HCT116 (cell line): ENCODE measurements around the gene MAP3K20. TPM values are rescaled to one million over a fixed set of nuclear protein-coding genes. Genes with fewer than 3 reads are reported as not detected.

Experiments used
- ATAC-seq: fragments of 200-7000 bp; cut with Tn5 transposase; 2 replicates; pipeline ENCODE4 v1.9.1; 2020; ENCODE audit warnings: mild to moderate bottlenecking, moderate library complexity
- BruUV-seq: library from RNA; stranded (reverse); fragments of 400-500 nt; replicated peaks from 2 replicates; lab custom pipeline; 2021; lab: Mats Ljungman, UMichigan
- CTCF ChIA-PET: fragments of 300-600 bp; sonication (Branson Sonifier 250); formaldehyde crosslinking; loops from one replicate; lab custom pipeline; 2021; ENCODE audit warnings: antibody characterized with exemption; lab: Charles Lee
- POLR2A ChIA-PET: fragments of 300-600, 350-600 bp; sonication (Branson Sonifier 250); formaldehyde crosslinking; loops from one replicate; lab custom pipeline; 2021; ENCODE audit warnings: antibody characterized with exemption; lab: Charles Lee
- RAD21 ChIA-PET, 2 experiments: fragments of 300-600 bp; sonication (Branson Sonifier 250); formaldehyde crosslinking; loops; one replicate each; lab custom pipeline; 2023; ENCODE audit warnings: low total read pairs in 2 of 2; ENCODE audit not compliant: uncharacterized antibody in 2 of 2, unreplicated experiment in 2 of 2, low non-redundant PET in 1 of 2; lab: Charles Lee
- DNase-seq: peaks from one replicate; pipeline ENCODE4 v3.0.0-alpha.2; 2010; ENCODE audit warnings: low read depth, low spot score
- H2AFZ ChIP-seq: fragments of 200-600 bp; shearing (Covaris generic), sonication (generic); 2 replicates; pipeline ENCODE4 v1.6.1; 2017; ENCODE audit warnings: low read depth, mixed run types, mixed read lengths, antibody characterized with exemption, low read length; ENCODE audit not compliant: poor library complexity, severe bottlenecking
- H3K27ac ChIP-seq: 2 replicates; pipeline ENCODE4 v1.5.1; 2012; ENCODE audit warnings: low read depth, low read length
- H3K27me3 ChIP-seq: fragments of 200-600 bp; sonication (generic); 2 replicates; pipeline ENCODE4 v1.6.1; 2016; ENCODE audit warnings: mixed run types, low read length, mixed read lengths; ENCODE audit not compliant: insufficient read depth
- H3K36me3 ChIP-seq, 2 experiments: fragments of 200-500 bp in 1 of 2; fragments of 200-600 bp in 1 of 2; sonication (Bioruptor generic) in 1 of 2; sonication (generic) in 1 of 2; 2 replicates each; pipeline versions ENCODE4 v1.5.1 to v1.6.1; 2014 to 2016; ENCODE audit warnings: low read length in 2 of 2, inconsistent platforms in 1 of 2, mixed read lengths in 1 of 2, mixed run types in 1 of 2; ENCODE audit not compliant: insufficient read depth in 2 of 2, control insufficient read depth in 1 of 2
- H3K4me1 ChIP-seq, 2 experiments: fragments of 200-600 bp in 1 of 2; sonication (generic) in 1 of 2; 2 replicates each; pipeline versions ENCODE4 v1.5.1 to v1.6.1; 2012 to 2017; ENCODE audit warnings: low read length in 2 of 2, inconsistent platforms in 1 of 2, mild to moderate bottlenecking in 1 of 2, mixed read lengths in 1 of 2, mixed run types in 1 of 2, moderate library complexity in 1 of 2; ENCODE audit not compliant: insufficient read depth in 2 of 2, control insufficient read depth in 1 of 2
- H3K4me2 ChIP-seq: fragments of 200-600 bp; sonication (generic); 2 replicates; pipeline ENCODE4 v1.6.1; 2017; ENCODE audit warnings: mixed run types, low read length, mixed read lengths
- H3K4me3 ChIP-seq, 2 experiments: fragments of 200-600 bp in 1 of 2; sonication (generic) in 1 of 2; replicated peaks in 1 of 2; 2 replicates each; pipeline ENCODE4 v1.5.1; 2011 to 2016; ENCODE audit warnings: low read length in 2 of 2, control low read depth in 1 of 2, low read depth in 1 of 2, mild to moderate bottlenecking in 1 of 2, mixed read lengths in 1 of 2, mixed run types in 1 of 2
- H3K79me2 ChIP-seq: fragments of 200-600 bp; sonication (generic); 2 replicates; pipeline ENCODE4 v1.6.1; 2017; ENCODE audit warnings: mild to moderate bottlenecking, mixed run types, low read length, moderate library complexity, mixed read lengths; ENCODE audit not compliant: insufficient read depth
- H3K9ac ChIP-seq: fragments of 200-600 bp; sonication (generic); 2 replicates; pipeline ENCODE4 v1.6.1; 2016; ENCODE audit warnings: low read length, mixed read lengths
- H3K9me2 ChIP-seq: fragments of 200-600 bp; sonication (generic), shearing (Covaris generic); 2 replicates; pipeline ENCODE4 v1.6.1; 2017; ENCODE audit warnings: mixed run types, mild to moderate bottlenecking, moderate library complexity; ENCODE audit not compliant: insufficient read depth
- H3K9me3 ChIP-seq, 2 experiments: fragments of 200-500 bp in 1 of 2; fragments of 200-600 bp in 1 of 2; sonication (Bioruptor generic) in 1 of 2; sonication (generic) in 1 of 2; 2 replicates each; pipeline ENCODE4 v1.6.1; 2014 to 2017; ENCODE audit warnings: low read length in 2 of 2, mixed read lengths in 2 of 2, inconsistent platforms in 1 of 2, low read depth in 1 of 2, mild to moderate bottlenecking in 1 of 2, mixed run types in 1 of 2, moderate library complexity in 1 of 2; ENCODE audit not compliant: control insufficient read depth in 1 of 2, insufficient read depth in 1 of 2
- H4K20me1 ChIP-seq: fragments of 200-600 bp; sonication (generic), shearing (Covaris generic); 2 replicates; pipeline ENCODE4 v1.6.1; 2017; ENCODE audit warnings: mixed run types, mild to moderate bottlenecking, moderate library complexity; ENCODE audit not compliant: insufficient read depth
- ELF1 ChIP-seq: IDR thresholded peaks from 2 replicates; pipeline ENCODE4 v1.6.1; 2012; ENCODE audit warnings: low read depth, borderline replicate concordance
- POLR2A ChIP-seq: IDR thresholded peaks from 2 replicates; pipeline ENCODE4 v1.7.0; 2011; ENCODE audit warnings: borderline replicate concordance; ENCODE audit not compliant: insufficient read depth, insufficient read length; ENCODE audit errors: extremely low read depth
- SIN3A ChIP-seq: IDR thresholded peaks from 2 replicates; pipeline ENCODE4 v1.6.1; 2012; ENCODE audit warnings: low read depth
- ZFX ChIP-seq: fragments of 450-650 bp; IDR thresholded peaks from 2 replicates; pipeline ENCODE4 v1.6.1; 2017
- intact Hi-C: fragments of 100-400 bp; cut with micrococcal nuclease; formaldehyde crosslinking; loops from 2 replicates; pipeline ENCODE4 v1.10.0; 2022
- total RNA-seq: library from RNA; stranded (reverse); gene quantifications from one replicate; pipeline ENCODE4 v1.2.1, GENCODE V29; 2021; ENCODE audit not compliant: unreplicated experiment
- TF ChIP-seq, protein P1 (sequence below), 3 experiments: fragments of 200-600 bp in 1 of 3; sonication (generic) in 1 of 3; IDR thresholded peaks in 2 of 3; conservative IDR thresholded peaks in 1 of 3; 2 replicates each; pipeline ENCODE4 v1.5.1; 2012 to 2017; ENCODE audit warnings: low read depth in 2 of 3, low read length in 2 of 3, antibody characterized with exemption in 1 of 3, borderline replicate concordance in 1 of 3, control low read depth in 1 of 3, mild to moderate bottlenecking in 1 of 3, mixed read lengths in 1 of 3, mixed run types in 1 of 3, moderate library complexity in 1 of 3; ENCODE audit not compliant: insufficient read depth in 1 of 3

The MAP3K20 gene
- total RNA-seq, 1 experiment from 2014 or later, result 40.0 TPM

- H3K27me3 ChIP-seq, result no peaks in the 10 kb centered on the region
- no peaks in the 10 kb centered on the region for H3K4me1 ChIP-seq
- H3K9me3 ChIP-seq, result no peaks in the 10 kb centered on the region
- ChIA-PET POLR2A (no interaction called here), CTCF (interaction anchor here (0.6 to 0.8 kb wide), 2 partner anchors 15 to 1146 kb away, joined by 3 read pairs; no protein-coding TSS in a partner anchor), RAD21 (no interaction called here)
- no peak overlapping the region for H3K4me3 ChIP-seq
- no peaks in the 10 kb centered on the region for H3K79me2 ChIP-seq
- no TSS peak for BruUV-seq
- no peak overlapping the region for H3K27ac ChIP-seq
- no peaks in the 10 kb centered on the region for H3K36me3 ChIP-seq
- no peak overlapping the region for H3K4me2 ChIP-seq
- H3K9me2 ChIP-seq, result no peaks in the 10 kb centered on the region
- intact Hi-C loops, result no loop called here
- no peak for TF ChIP-seq ZFX
- no peak for ATAC-seq
- H2AFZ ChIP-seq, result no peak overlapping the region
- DNase-seq, result no peak
- H4K20me1 ChIP-seq, result no peaks in the 10 kb centered on the region
- H3K9ac ChIP-seq, result no peak overlapping the region
Measured at GRCh38 chr2:173231042-173231441, 155.4 kb downstream of the MAP3K20 start.

DNA sequence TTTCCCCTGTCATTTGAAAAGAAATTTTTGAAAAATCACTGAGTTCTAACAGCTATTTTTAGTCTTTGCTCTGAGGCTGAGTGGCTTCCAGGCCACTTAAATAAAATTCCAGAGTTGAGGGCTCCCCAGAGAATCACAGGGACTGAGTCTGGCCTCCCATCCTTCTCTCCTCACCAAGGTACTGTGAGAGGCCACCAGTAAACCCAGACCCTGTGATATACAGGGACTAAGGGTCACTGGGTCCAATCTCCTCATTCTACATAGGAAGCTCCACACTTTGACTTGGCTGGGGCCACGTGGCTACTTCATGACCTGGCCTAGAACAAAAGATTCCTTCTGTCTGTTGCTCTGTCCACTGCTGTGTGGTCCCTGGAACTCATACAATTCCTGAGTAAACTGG lies 155.8 kb downstream of the MAP3K20 start:
- Histone ChIP-seq H3K4me1 (no peaks in the 10 kb centered on the region), H3K79me2 (no peaks in the 10 kb centered on the region), H3K27ac (no peak overlapping the region), H4K20me1 (no peaks in the 10 kb centered on the region), H2AFZ (no peak overlapping the region), H3K4me3 (no peak overlapping the region), H3K9ac (no peak overlapping the region), H3K27me3 (no peaks in the 10 kb centered on the region), H3K9me3 (no peaks in the 10 kb centered on the region), H3K36me3 (no peaks in the 10 kb centered on the region), H3K4me2 (no peak overlapping the region), H3K9me2 (no peaks in the 10 kb centered on the region)
- POLR2A ChIA-PET, result no interaction called here
- BruUV-seq, result no TSS peak
- intact Hi-C loops, result no loop called here
- TF ChIP-seq, protein P1, sequence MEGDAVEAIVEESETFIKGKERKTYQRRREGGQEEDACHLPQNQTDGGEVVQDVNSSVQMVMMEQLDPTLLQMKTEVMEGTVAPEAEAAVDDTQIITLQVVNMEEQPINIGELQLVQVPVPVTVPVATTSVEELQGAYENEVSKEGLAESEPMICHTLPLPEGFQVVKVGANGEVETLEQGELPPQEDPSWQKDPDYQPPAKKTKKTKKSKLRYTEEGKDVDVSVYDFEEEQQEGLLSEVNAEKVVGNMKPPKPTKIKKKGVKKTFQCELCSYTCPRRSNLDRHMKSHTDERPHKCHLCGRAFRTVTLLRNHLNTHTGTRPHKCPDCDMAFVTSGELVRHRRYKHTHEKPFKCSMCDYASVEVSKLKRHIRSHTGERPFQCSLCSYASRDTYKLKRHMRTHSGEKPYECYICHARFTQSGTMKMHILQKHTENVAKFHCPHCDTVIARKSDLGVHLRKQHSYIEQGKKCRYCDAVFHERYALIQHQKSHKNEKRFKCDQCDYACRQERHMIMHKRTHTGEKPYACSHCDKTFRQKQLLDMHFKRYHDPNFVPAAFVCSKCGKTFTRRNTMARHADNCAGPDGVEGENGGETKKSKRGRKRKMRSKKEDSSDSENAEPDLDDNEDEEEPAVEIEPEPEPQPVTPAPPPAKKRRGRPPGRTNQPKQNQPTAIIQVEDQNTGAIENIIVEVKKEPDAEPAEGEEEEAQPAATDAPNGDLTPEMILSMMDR (IDR thresholded peaks at IDR 0.05 in 2 of 3, conservative IDR thresholded peaks at IDR 0.05 in 1 of 3; ENCODE audit: borderline replicate concordance in 1 of 3, insufficient read depth in 1 of 3, low read depth in 2 of 3, low read length in 2 of 3), result no peak
- TF ChIP-seq POLR2A (no peak), ELF1 (no peak), SIN3A (no peak)
- CTCF ChIA-PET, result interaction anchor here (0.6 to 0.8 kb wide), 2 partner anchors 15 to 1146 kb away, joined by 3 read pairs; no protein-coding TSS in a partner anchor
- RAD21 ChIA-PET, result no interaction called here
- DNase-seq (no peak), ATAC-seq (no peak)
